Upper lobe of left lung (tissue), 4 donors: ENCODE data around the gene GCAT.

ENCODE experiments used
- EP300 ChIP-seq, 4 donors: sonication (generic); formaldehyde crosslinking; IDR thresholded peaks; one replicate each; pipeline ENCODE4 v1.5.1; 2017; ENCODE audit warnings: antibody characterized with exemption in 4 of 4, control low read depth in 2 of 4
- POLR2A ChIP-seq, 4 donors: fragments of 450-650 bp; IDR thresholded peaks; one replicate each; pipeline ENCODE4 v1.5.1; 2016 to 2017; ENCODE audit warnings: antibody characterized with exemption in 4 of 4, mild to moderate bottlenecking in 2 of 4
- TF ChIP-seq, protein P1 (sequence below), 6 experiments: fragments of 450-650 bp in 4 of 6; fragments of 200-600 bp in 2 of 6; sonication (generic) in 2 of 6; IDR thresholded peaks; one replicate each; pipeline ENCODE4 v1.5.1; 2016 to 2019; ENCODE audit warnings: antibody characterized with exemption in 6 of 6

DNA sequence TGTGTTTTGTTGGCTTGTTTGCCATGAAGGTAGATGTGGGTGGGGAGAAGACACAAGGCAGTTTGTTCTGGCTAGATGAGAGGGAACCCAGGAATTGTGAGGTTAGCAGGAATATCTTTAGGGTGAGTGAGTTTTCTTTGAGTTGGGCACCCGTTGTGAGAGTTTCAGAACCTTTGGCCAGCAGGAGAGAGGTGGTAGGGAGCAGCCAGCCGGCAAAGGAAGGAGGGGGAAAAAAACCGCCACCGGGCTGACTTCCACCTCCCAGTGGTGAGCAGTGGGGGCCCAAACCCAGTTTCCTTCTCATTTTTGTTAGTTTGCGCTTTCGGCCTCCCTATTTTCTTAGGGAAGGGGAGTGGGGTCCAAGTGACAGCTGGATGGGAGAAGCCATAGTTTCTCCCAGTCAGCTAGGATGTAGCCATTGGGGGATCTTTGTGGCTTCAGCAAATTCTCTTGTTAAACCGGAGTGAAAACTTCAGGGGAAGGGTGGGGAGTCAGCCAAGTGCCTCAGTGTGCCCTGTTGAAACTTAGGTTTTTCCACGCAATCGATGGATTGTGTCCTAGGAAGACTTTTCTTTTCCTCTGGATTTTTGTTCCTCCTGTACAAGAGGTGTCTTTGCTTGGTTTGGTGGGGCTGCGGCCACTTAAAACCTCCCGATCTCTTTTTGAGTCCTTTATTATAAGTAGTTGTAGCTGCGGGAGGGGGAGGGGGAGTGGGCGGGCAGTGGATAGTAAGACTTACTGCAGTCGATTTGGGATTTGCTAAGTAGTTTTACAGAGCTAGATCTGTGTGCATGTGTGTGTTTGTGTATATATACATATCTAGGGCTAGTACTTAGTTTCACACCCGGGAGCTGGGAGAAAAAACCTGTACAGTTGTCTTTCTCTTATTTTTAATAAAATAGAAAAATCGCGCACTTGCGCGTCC lies 1.1 kb upstream of the GCAT start:
- TF ChIP-seq, protein P1, sequence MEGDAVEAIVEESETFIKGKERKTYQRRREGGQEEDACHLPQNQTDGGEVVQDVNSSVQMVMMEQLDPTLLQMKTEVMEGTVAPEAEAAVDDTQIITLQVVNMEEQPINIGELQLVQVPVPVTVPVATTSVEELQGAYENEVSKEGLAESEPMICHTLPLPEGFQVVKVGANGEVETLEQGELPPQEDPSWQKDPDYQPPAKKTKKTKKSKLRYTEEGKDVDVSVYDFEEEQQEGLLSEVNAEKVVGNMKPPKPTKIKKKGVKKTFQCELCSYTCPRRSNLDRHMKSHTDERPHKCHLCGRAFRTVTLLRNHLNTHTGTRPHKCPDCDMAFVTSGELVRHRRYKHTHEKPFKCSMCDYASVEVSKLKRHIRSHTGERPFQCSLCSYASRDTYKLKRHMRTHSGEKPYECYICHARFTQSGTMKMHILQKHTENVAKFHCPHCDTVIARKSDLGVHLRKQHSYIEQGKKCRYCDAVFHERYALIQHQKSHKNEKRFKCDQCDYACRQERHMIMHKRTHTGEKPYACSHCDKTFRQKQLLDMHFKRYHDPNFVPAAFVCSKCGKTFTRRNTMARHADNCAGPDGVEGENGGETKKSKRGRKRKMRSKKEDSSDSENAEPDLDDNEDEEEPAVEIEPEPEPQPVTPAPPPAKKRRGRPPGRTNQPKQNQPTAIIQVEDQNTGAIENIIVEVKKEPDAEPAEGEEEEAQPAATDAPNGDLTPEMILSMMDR (IDR thresholded peaks at IDR 0.05), result no peak
- TF ChIP-seq EP300 (IDR thresholded peaks at IDR 0.05) (no peak), POLR2A (IDR thresholded peaks at IDR 0.05) (no peak)
